ENCODE data around the gene ACOT12.
"Not testable (repeated sequence)": the region's sequence is repeated elsewhere in the genome, so short reads cannot be mapped to it uniquely, and the experiment has no call there.

ACOT12 gene

DNA sequence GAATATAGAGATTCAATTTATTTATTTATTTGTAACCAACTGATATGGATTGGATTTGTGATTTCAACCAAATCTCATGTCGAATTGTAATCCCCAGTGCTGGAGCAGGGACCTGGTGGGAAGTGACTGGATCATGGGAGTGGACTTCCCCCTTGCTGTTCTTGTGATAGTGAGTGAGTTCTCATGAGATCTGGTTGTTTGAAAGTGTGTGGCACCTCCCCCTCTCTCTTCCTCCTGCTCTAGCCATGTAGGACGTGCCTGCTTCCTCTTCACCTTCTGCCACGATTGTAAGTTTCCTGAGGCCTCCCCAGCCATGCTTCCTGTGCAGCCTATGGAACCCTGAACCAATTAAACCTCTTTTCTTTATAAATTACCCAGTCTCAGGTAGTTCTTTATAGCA, 55.7 kb downstream of the ACOT12 start:
- not testable (repeated sequence) for H3K36me3 Mint-ChIP-seq (ENCODE audit: low read depth); DNase-seq; H3K4me3 Mint-ChIP-seq; H3K9me3 Mint-ChIP-seq; H3K27me3 Mint-ChIP-seq; H3K4me1 Mint-ChIP-seq; ATAC-seq; H3K27ac Mint-ChIP-seq

DNA sequence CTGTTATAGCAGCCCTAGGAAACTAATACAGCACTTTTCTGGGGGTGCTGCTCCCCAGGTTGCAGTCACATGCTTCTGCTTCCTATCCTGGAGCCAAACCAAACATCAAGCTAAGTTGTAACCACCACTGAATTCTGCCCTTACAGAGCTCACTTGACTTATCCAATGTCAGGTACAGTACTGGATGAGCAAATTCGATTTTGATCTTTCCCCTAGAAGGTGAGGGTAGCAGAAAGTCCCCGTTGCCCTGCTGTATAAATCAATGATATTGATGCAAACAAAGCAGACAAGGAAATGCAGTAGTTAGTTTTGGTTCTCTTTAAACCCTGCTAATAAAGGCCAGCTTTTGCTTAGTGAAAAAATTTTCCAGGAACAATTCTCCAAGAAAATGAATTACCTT, 56.1 kb downstream of the ACOT12 start:
- H3K27ac Mint-ChIP-seq: no peak overlapping the region
- H3K27me3 Mint-ChIP-seq: peaks cover 2% of the 10 kb centered on the region
- no peaks in the 10 kb centered on the region for H3K36me3 Mint-ChIP-seq (ENCODE audit: low read depth)
- ATAC-seq: no peak
- no peak for DNase-seq
- no peaks in the 10 kb centered on the region for H3K9me3 Mint-ChIP-seq
- H3K4me3 Mint-ChIP-seq: no peak overlapping the region
- no peaks in the 10 kb centered on the region for H3K4me1 Mint-ChIP-seq

DNA sequence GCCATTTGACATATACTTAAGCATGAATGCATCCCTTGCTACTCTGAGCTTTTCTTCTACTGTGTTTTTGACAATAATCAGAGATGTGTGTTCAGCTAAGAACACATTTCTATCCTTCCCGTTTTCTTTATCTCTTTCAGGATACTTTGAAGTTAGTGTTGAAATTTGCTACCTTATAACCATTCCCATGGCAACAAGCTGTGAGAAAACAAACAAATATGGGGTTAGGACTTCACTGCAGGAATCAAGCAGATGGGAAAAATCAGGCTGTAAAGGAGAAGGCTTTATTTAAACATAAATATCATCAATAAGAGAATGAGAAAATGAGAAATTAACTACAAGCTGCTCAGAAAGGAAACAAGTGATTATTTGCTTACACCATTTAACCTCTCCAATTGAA, 57.4 kb downstream of the ACOT12 start:
- H3K9me3 Mint-ChIP-seq: no peaks in the 10 kb centered on the region
- H3K4me3 Mint-ChIP-seq: no peak overlapping the region
- H3K36me3 Mint-ChIP-seq (ENCODE audit: low read depth): no peaks in the 10 kb centered on the region
- ATAC-seq (no peak), DNase-seq (no peak)
- H3K27me3 Mint-ChIP-seq: peaks cover 2% of the 10 kb centered on the region
- H3K4me1 Mint-ChIP-seq: no peaks in the 10 kb centered on the region
- no peak overlapping the region for H3K27ac Mint-ChIP-seq

DNA sequence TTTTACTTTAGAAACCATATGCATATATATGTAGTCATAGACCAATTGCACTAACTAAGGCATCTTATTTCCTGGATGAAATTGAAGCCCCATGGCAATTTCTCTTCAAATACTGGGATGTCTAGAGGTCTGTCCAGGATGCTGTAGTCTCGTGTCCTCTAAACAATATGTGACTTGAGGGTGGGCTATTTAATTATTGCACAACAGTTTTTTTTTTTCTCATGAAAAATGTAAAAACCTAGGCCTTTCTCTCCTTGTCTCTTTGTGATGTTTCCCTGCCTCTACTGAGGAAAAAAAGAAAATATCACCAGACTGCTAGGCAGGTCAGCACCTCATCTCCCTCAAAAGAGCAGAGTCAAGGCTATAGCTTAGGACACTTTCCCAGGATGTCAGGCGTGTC, 58.0 kb downstream of the ACOT12 start:
- Mint-ChIP-seq H3K4me1 (no peaks in the 10 kb centered on the region), H3K4me3 (no peak overlapping the region), H3K27ac (no peak overlapping the region), H3K9me3 (no peaks in the 10 kb centered on the region), H3K36me3 (ENCODE audit: low read depth) (no peaks in the 10 kb centered on the region), H3K27me3 (no peaks in the 10 kb centered on the region)
- DNase-seq (no peak), ATAC-seq (no peak)

DNA sequence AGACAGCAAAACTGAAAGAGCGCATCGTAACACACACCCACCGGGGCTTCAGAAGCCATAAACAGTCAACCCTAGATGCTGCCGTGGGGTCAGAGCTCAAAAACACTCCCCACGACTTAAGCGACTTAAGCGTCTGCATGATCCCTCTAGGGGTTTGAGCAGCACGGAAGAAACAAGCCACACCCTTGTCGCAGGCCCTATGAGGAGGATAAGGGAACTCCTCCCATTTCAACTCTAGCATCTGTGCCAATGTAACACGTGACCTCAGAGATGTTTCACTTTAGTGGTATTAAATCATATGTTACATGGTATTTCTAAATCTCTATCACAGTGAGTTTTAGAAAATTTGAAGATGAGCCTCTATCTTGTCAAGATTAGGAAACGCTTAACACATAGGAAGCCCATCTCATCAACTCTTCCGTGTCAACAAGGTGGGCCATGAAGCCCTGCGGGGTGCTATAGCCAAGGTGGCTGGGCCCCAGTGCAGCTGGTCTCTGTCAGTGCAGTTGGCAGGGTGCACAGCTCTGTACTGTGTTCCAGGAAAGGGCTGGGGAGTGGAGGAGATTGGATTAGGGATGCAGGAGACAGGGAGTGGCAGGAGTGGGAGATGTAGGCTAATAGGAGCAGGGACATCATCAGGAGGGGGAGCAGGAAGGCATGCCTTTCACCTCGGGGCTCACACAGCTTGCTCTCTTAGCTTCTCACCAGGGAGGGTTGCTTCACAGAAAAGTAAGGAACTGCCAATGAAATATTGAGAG, 59.5 kb downstream of the ACOT12 start:
- H3K27ac Mint-ChIP-seq: no peak overlapping the region
- no peak for ATAC-seq
- no peaks in the 10 kb centered on the region for H3K9me3 Mint-ChIP-seq

DNA sequence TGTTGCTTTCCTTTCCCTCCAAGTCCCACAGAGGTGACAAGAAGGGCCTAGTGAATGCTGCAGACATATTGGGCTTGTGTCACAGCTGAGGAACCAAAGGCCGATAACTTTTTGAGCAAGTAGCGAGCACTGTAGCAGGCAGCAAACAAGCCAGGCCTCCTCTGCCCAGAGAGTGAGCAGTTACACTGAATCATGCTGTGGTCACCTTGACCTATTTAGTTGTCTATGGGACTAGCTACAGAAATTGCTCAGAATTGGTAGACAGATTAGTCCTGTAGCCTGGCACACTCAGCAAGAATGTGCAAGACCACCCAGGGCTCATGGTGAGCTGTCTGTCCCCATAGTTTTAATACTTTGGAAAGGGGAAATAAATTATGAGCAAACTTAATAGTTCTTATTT, 67.4 kb downstream of the ACOT12 start:
- peaks cover 2% of the 10 kb centered on the region for H3K27me3 Mint-ChIP-seq
- no peaks in the 10 kb centered on the region for H3K4me1 Mint-ChIP-seq
- no peaks in the 10 kb centered on the region for H3K36me3 Mint-ChIP-seq (ENCODE audit: low read depth)
- no peak overlapping the region for H3K27ac Mint-ChIP-seq
- peak; percentile 83 for ATAC-seq
- no peak overlapping the region for H3K4me3 Mint-ChIP-seq
- no peak for DNase-seq
- H3K9me3 Mint-ChIP-seq: no peaks in the 10 kb centered on the region

More for the DNA sequence above, 59.5 kb downstream of the ACOT12 start:
- Mint-ChIP-seq H3K4me1 (no peaks in the 10 kb centered on the region), H3K27me3 (no peaks in the 10 kb centered on the region), H3K36me3 (ENCODE audit: low read depth) (no peaks in the 10 kb centered on the region), H3K4me3 (no peak overlapping the region)
- DNase-seq: no peak

DNA sequence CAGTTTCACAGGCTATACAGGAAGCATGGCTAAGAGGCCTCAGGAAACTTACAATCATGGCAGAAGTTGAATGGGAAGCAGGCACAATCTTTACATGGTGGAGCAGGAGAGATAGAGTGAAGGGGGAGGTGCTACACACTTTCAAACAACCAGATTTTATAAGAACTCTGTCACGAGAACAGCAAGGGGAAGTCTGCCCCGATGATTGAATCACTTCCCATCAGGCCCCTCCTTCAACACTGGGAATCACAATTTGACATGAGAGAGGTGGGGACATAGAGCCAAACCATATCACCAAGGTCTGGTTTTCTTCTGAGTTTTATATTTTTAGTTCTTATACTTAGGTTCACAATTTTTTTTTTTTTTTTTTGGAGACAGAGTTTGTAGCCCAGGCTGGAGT, 76.4 kb downstream of the ACOT12 start:
- Mint-ChIP-seq H3K27me3 (no peaks in the 10 kb centered on the region), H3K4me1 (peaks cover 4% of the 10 kb centered on the region), H3K4me3 (no peak overlapping the region), H3K9me3 (no peaks in the 10 kb centered on the region), H3K36me3 (ENCODE audit: low read depth) (peaks cover 8% of the 10 kb centered on the region), H3K27ac (no peak overlapping the region)
- DNase-seq (no peak), ATAC-seq (no peak)

DNA sequence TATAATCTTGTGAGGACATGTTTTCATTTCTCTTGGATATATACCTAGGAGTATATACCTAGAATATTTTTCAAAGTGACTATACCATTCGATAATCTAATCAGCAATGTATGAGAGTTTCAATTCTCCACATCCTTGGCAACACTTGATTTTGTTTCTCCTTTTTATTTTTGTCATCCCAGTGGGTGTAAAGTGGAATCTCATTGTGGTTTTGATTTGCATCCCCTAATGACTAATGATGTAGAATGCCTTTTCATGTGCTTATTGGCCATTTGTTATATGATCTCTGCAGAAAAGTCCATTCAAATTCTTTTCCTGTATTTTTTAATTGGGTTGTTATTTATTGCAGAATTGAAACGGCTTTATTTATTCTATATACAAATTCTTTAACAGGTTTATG, 77.4 kb downstream of the ACOT12 start:
- Mint-ChIP-seq H3K27ac (no peak overlapping the region), H3K4me1 (peaks cover 4% of the 10 kb centered on the region), H3K9me3 (no peaks in the 10 kb centered on the region), H3K36me3 (ENCODE audit: low read depth) (peaks cover 12% of the 10 kb centered on the region), H3K27me3 (no peaks in the 10 kb centered on the region), H3K4me3 (no peak overlapping the region)
- DNase-seq (no peak), ATAC-seq (no peak)

DNA sequence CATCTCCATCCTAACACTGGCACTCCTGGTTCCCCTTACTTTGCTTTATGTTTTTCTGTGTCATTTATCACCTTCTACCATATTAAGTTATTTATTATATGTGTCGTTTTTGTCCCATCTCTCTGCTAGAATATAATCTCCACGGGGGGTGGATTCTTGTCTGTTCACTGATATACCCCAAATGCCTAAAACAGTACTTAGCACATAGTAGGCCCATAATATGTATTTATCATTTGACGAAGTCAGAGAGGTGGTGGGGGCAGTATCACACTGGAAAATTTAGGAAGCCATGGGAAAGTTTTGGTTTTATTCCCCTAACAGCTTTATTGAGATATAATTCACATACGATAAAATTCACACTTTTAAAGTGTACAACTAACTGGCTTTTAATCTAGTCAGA, 78.1 kb downstream of the ACOT12 start:
- Mint-ChIP-seq H3K27me3 (no peaks in the 10 kb centered on the region), H3K4me1 (peaks cover 4% of the 10 kb centered on the region), H3K9me3 (no peaks in the 10 kb centered on the region), H3K4me3 (no peak overlapping the region), H3K27ac (no peak overlapping the region), H3K36me3 (ENCODE audit: low read depth) (peaks cover 16% of the 10 kb centered on the region)
- DNase-seq: no peak
- no peak for ATAC-seq

DNA sequence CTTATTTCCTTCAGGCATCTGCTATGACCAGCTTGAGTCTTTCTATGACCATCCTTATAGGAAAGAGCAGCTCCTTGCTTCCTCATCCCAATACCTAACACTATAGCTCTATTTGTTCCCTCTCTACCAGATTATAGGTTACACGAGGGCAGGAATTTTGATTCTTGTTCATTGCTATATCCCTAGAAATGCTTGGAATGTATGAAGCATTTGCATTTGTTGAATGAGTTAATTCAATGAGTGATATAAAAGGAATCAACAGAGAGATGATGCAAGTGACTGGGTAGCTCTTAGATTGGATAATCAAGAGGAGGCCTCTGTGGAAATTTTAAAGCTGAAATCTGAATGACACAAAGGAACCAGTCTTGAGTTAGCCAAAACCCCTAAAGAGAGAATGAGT, 78.6 kb downstream of the ACOT12 start:
- Mint-ChIP-seq H3K4me1 (peaks cover 4% of the 10 kb centered on the region), H3K27me3 (no peaks in the 10 kb centered on the region), H3K27ac (no peak overlapping the region), H3K4me3 (no peak overlapping the region), H3K36me3 (ENCODE audit: low read depth) (peaks cover 16% of the 10 kb centered on the region), H3K9me3 (no peaks in the 10 kb centered on the region)
- ATAC-seq: no peak
- no peak for DNase-seq

DNA sequence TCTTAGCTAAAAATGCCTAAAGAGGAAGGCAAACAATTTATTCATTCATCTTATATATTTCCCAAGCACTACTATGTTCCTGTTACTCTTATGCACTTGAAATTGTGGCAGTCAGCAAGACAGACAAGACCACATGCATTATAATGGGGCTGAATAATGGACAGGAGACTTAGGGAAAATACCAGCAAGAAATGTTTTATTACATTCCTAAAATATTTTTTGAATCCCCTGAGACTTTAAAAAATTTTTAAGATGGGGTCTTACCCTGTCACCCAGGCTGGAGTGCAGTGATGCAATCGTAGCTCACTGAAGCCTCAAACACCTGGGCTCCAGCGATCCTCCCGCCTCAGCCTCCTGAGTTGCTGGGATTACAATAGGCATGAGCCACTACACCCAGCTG, 79.4 kb downstream of the ACOT12 start:
- Mint-ChIP-seq H3K4me1 (peaks cover 4% of the 10 kb centered on the region), H3K27ac (no peak overlapping the region), H3K27me3 (no peaks in the 10 kb centered on the region), H3K36me3 (ENCODE audit: low read depth) (peaks cover 16% of the 10 kb centered on the region), H3K4me3 (no peak overlapping the region), H3K9me3 (no peaks in the 10 kb centered on the region)
- no peak for ATAC-seq
- no peak for DNase-seq

DNA sequence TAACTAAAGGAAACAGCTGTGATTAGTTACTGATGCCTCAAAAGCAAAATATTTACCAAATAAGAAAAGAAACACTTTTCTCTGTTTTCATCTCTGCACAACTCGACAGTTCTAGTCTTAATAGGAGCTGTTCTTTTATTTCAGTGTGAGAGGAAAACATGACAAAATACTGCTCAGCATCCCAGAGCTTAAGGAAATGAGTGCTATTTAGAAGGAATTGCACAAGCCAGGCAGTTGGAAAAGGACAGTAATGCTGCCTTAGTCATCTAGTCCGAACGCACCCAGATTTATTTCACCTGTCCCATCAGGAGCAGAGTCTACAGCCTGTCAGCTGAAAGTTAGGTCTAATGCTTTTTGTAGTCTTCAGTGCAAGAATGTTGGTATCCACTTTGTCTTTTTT, 80.2 kb downstream of the ACOT12 start:
- Mint-ChIP-seq H3K36me3 (ENCODE audit: low read depth) (peaks cover 22% of the 10 kb centered on the region), H3K27ac (no peak overlapping the region), H3K4me1 (peaks cover 4% of the 10 kb centered on the region), H3K27me3 (no peaks in the 10 kb centered on the region), H3K4me3 (no peak overlapping the region), H3K9me3 (no peaks in the 10 kb centered on the region)
- DNase-seq (no peak), ATAC-seq (no peak)

DNA sequence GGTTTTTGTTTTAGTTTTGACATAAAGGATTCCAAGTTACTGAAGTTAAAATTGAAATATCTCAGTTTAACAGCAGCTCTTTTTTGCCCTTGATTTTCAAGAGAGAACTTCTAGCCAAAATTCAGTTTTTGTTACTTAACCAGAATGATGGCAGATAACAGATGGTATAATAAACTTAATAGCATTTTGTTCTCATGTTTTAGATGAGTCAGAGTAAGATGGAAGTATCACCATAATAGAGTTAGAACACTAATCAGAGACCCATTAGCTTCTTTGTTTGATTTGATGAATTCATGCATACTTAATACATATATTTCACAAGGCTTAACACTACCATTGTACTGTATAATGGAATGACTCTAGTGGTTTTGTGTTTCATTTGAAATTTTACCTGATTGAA, 80.7 kb downstream of the ACOT12 start:
- ATAC-seq (no peak), DNase-seq (no peak)
- H3K9me3 Mint-ChIP-seq: no peaks in the 10 kb centered on the region
- no peaks in the 10 kb centered on the region for H3K27me3 Mint-ChIP-seq
- H3K4me1 Mint-ChIP-seq: peaks cover 4% of the 10 kb centered on the region
- H3K4me3 Mint-ChIP-seq: no peak overlapping the region
- peaks cover 22% of the 10 kb centered on the region for H3K36me3 Mint-ChIP-seq (ENCODE audit: low read depth)
- no peak overlapping the region for H3K27ac Mint-ChIP-seq

DNA sequence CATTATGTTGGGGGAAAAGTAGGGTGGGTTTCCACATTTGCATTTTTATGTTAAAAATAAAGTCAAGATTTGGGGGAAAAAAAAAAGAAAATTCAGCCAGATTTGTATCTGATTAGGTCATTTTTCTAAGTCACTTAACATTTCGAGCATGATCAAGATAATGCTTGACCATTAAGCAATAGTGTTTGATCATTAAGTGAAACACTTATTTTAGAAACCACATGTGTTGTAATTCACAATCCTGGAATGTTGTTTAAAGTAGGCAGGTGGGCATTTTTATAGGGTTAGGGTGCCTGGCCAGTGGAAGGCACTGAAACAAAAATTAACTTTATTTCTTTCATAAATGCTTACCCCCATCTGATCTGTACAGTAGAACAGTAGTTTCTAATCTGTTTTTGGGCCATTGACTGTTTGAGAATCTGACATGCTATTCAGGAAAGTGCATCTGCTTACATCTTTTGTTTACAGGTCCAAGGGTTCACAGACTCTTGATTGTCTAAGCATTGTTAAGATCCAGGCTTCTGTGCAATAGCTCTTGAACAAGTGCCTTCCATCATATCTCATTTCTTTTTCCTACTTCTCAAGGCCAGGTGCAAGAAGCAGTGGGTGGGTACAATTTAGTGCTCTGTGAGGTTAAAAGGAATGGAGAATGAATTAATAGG, 83.4 kb downstream of the ACOT12 start:
- H3K4me1 Mint-ChIP-seq: peaks cover 3% of the 10 kb centered on the region
- H3K4me3 Mint-ChIP-seq: no peak overlapping the region
- no peaks in the 10 kb centered on the region for H3K9me3 Mint-ChIP-seq
- H3K36me3 Mint-ChIP-seq (ENCODE audit: low read depth): peaks cover 22% of the 10 kb centered on the region
- no peaks in the 10 kb centered on the region for H3K27me3 Mint-ChIP-seq
- no peak for ATAC-seq
- H3K27ac Mint-ChIP-seq: no peak overlapping the region
- no peak for DNase-seq

DNA sequence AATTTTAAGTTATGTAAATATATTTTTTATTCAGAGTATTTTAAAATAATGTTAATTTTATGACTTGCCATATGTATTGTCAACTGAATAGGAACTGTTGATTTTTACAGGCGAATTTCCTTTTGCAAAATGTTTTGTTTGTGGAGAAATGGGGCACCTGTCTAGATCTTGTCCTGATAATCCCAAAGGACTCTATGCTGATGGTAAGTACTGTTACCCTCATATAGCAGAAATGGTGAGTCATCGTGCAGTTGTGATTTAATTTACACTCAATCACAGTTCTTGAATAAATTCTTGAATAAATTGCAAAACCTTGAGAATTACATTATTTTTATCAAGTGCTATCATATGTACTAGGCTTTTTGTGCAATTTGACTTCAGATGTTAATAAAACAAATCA, 85.1 kb downstream of the ACOT12 start:
- H3K9me3 Mint-ChIP-seq: no peaks in the 10 kb centered on the region
- no peaks in the 10 kb centered on the region for H3K27me3 Mint-ChIP-seq
- DNase-seq (no peak), ATAC-seq (no peak)
- no peak overlapping the region for H3K4me3 Mint-ChIP-seq
- H3K27ac Mint-ChIP-seq: no peak overlapping the region
- H3K36me3 Mint-ChIP-seq (ENCODE audit: low read depth): peaks cover 29% of the 10 kb centered on the region
- H3K4me1 Mint-ChIP-seq: peaks cover 11% of the 10 kb centered on the region

Data from activated naive CD8-positive, alpha-beta T cell treated with anti-CD3 and anti-CD28 coated beads, Interleukin-2, amount 50 U/mL, for 24 hours (primary cell).